ENCODE data around the gene FBXL7.

The FBXL7 gene

DNA sequence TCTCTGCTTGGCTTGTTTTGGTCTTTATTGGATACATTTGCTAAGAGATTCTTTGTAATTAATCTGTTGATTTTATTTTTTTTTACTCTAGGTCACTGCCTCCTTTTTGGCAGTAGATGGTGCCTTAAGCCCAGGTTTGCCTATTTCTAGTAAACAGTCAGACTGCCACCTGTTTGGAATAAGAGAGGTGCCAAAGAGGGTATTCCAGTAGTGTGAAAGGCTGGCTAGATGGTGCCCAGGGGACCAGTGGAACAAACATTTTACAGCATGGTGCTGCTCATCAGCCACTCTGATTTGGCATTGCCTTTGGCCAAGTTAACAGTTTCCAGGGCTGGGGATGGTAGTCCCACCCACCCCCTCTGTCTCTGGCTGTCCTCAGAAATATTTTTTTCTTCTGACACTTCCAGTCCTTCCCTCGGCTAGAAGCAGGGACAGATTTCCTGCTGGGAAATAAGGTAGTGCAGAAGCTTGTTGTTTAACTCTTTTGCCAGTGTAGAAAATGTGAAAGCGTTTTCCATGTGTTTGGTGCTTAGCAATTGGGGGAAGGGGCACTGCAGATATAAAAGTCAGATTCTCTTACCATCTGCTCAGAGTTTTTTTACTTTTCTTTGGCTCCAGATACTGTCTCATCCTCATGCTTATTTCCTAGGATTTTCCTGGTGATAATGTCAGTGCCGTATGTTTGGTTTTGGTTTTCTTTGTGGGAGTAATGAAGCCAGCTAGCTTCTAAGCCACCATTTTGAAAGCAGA is 36.6 kb upstream of the FBXL7 start:
- no peak for DNase-seq (ENCODE audit: low read depth)
- no peak for TF ChIP-seq POLR2A (IDR thresholded peaks at IDR 0.05; ENCODE audit: extremely low read depth, insufficient read length)
- TF ChIP-seq MAX (IDR thresholded peaks at IDR 0.05; ENCODE audit: low read depth, low read length), result no peak
- TF ChIP-seq, protein P1, sequence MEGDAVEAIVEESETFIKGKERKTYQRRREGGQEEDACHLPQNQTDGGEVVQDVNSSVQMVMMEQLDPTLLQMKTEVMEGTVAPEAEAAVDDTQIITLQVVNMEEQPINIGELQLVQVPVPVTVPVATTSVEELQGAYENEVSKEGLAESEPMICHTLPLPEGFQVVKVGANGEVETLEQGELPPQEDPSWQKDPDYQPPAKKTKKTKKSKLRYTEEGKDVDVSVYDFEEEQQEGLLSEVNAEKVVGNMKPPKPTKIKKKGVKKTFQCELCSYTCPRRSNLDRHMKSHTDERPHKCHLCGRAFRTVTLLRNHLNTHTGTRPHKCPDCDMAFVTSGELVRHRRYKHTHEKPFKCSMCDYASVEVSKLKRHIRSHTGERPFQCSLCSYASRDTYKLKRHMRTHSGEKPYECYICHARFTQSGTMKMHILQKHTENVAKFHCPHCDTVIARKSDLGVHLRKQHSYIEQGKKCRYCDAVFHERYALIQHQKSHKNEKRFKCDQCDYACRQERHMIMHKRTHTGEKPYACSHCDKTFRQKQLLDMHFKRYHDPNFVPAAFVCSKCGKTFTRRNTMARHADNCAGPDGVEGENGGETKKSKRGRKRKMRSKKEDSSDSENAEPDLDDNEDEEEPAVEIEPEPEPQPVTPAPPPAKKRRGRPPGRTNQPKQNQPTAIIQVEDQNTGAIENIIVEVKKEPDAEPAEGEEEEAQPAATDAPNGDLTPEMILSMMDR (IDR thresholded peaks at IDR 0.05; ENCODE audit: low read depth, low read length), result no peak
- TF ChIP-seq MYC (IDR thresholded peaks at IDR 0.05; ENCODE audit: low read depth, low read length), result no peak
- no peak overlapping the region for H3K4me3 ChIP-seq (ENCODE audit: low read depth, low read length)

DNA sequence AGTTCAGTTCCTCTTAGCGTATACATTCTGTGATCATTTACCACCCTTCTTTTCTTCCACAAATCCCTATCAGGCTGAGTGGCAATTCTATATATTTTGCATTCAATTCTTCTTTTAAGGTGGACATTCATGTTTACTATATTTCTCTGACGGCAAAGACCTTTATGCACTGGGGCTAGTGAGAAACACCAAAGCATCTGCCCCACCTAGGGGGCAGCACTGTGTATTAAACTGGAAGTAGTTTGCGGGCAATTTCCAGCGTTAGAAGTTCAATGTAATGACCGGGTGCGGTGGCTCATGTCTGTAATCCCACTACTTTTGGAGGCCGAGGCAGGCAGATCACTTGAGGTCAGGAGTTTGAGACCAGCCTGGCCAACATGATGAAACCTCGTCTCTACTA is 27.9 kb upstream of the FBXL7 start:
- no peak for DNase-seq (ENCODE audit: low read depth)
- no peak overlapping the region for H3K4me3 ChIP-seq (ENCODE audit: low read depth, low read length)
- TF ChIP-seq, protein P1 (IDR thresholded peaks at IDR 0.05; ENCODE audit: low read depth, low read length), result no peak

DNA sequence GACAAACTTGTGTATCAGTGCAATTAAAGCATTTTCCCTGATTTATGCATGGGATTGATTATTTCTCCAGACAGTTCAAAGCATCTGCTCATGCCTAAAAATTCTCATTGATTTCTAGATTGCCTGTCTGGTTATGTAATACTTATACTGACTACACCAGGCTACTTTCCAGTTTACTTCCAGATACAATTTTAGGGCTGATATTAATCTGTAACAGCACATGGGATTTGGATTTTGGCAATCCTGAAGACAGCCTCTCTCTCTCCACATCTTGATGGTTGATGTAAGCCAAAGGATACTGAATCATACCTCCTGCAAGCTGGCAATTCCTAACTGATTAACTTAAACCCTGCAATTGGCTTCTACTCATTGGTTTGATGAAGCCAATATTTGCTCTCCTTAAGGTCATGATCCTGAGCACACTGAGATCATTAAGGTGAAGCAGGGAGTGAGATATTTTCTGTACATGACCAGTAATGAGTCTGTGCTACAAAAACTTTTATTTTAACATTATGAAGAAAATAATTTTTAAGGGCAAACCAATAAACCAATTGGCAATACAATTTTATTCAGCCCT is 25.7 kb upstream of the FBXL7 start:
- no peak for TF ChIP-seq MAX (IDR thresholded peaks at IDR 0.05; ENCODE audit: low read depth, low read length)
- TF ChIP-seq MYC (IDR thresholded peaks at IDR 0.05; ENCODE audit: low read depth, low read length), result no peak
- TF ChIP-seq, protein P1 (IDR thresholded peaks at IDR 0.05; ENCODE audit: low read depth, low read length), result no peak
- no peak for TF ChIP-seq POLR2A (IDR thresholded peaks at IDR 0.05; ENCODE audit: extremely low read depth, insufficient read length)
- DNase-seq (ENCODE audit: low read depth), result no peak
- H3K4me3 ChIP-seq (ENCODE audit: low read depth, low read length), result no peak overlapping the region

DNA sequence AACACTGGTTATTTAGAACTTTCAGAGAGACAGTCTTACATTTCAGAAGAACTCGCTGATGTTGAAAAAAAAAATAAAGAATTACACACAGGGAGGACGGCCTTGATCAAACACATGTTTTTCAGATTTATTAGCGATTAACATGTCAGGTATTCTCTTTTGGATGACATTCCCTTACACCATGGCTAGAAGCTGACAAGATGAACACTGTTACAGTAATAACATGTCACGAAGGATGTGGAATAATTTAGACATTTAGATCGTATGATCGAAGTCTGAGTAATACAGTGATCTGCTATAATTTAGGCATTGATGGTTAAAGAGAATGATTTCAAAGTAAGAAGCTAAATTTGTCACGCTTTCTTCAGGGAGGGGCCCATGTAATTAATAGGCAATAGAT is 24.6 kb upstream of the FBXL7 start:
- DNase-seq (ENCODE audit: low read depth), result no peak
- no peak overlapping the region for H3K4me3 ChIP-seq (ENCODE audit: low read depth, low read length)
- TF ChIP-seq POLR2A (IDR thresholded peaks at IDR 0.05; ENCODE audit: extremely low read depth, insufficient read length), result no peak
- TF ChIP-seq MAX (IDR thresholded peaks at IDR 0.05; ENCODE audit: low read depth, low read length), result no peak

GRCh38 chr5:15476977-15477376 is 23.0 kb upstream of the FBXL7 start:
- TF ChIP-seq, protein P1 (IDR thresholded peaks at IDR 0.05; ENCODE audit: low read depth, low read length), result no peak
- TF ChIP-seq POLR2A (IDR thresholded peaks at IDR 0.05; ENCODE audit: extremely low read depth, insufficient read length) (no peak), MAX (IDR thresholded peaks at IDR 0.05; ENCODE audit: low read depth, low read length) (no peak), MYC (IDR thresholded peaks at IDR 0.05; ENCODE audit: low read depth, low read length) (no peak)
- no peak overlapping the region for H3K4me3 ChIP-seq (ENCODE audit: low read depth, low read length)
- no peak for DNase-seq (ENCODE audit: low read depth)

DNA sequence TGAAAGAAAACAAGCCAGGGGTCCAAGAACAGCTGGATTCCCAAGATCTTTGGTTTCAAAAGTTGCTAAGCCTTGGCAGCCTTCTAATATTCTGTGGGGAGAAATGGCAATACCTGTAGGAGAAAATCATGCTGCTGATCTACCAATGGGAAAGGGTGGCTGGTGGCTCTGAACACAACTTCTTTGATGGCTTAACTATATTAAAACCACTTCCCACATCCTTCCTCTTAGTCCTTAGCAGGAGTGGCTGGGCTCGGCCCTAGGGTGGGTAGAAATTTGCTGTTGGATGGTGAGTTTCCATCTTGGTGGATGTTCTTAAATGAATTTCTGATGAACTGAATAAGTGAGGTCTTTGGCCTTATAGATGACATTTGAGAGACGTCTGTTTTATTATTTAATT is 19.5 kb upstream of the FBXL7 start:
- no peak for DNase-seq (ENCODE audit: low read depth)
- TF ChIP-seq, protein P1 (IDR thresholded peaks at IDR 0.05; ENCODE audit: low read depth, low read length), result no peak
- TF ChIP-seq MYC (IDR thresholded peaks at IDR 0.05; ENCODE audit: low read depth, low read length) (no peak), POLR2A (IDR thresholded peaks at IDR 0.05; ENCODE audit: extremely low read depth, insufficient read length) (no peak), MAX (IDR thresholded peaks at IDR 0.05; ENCODE audit: low read depth, low read length) (no peak)
- no peak overlapping the region for H3K4me3 ChIP-seq (ENCODE audit: low read depth, low read length)

Data from NB4 (cell line).